Measurements from ENCODE around the gene LPCAT3. TPM values are rescaled to one million over a fixed set of nuclear protein-coding genes. Genes with fewer than 3 reads are reported as not detected.

The LPCAT3 gene
- polyA plus RNA-seq, 2 of the 4 experiments (the other 2 are of a cell fraction), result 42.8 to 53.4 TPM

- H3K4me1 ChIP-seq, result peaks cover 40% of the 10 kb centered on the region
- peak; percentile 95 to 97 for DNase-seq (ENCODE audit: low read depth in 1 of 2, low spot score in 1 of 2)
- TF ChIP-seq MAX (IDR thresholded peaks at IDR 0.05) (no peak), PBX3 (IDR thresholded peaks at IDR 0.05) (peak; percentile 86; the same call in 1 of the 2 replicates), RAD21 (conservative IDR thresholded peaks at IDR 0.05 in 1 of 2, IDR thresholded peaks at IDR 0.05 in 1 of 2) (no peak), FOXS1 (CRISPR knock-in tag; IDR thresholded peaks at IDR 0.05) (no peak), CEBPB (IDR thresholded peaks at IDR 0.05) (no peak), ATOH8 (CRISPR knock-in tag; IDR thresholded peaks at IDR 0.05; ENCODE audit: low read depth) (no peak), JUNB (IDR thresholded peaks at IDR 0.05) (no peak), RNF2 (IDR thresholded peaks at IDR 0.05; ENCODE audit: borderline replicate concordance, low read depth) (no peak), RFX5 (IDR thresholded peaks at IDR 0.05) (peak; percentile 71), SMC3 (IDR thresholded peaks at IDR 0.05) (no peak)
- TF ChIP-seq, protein P1, sequence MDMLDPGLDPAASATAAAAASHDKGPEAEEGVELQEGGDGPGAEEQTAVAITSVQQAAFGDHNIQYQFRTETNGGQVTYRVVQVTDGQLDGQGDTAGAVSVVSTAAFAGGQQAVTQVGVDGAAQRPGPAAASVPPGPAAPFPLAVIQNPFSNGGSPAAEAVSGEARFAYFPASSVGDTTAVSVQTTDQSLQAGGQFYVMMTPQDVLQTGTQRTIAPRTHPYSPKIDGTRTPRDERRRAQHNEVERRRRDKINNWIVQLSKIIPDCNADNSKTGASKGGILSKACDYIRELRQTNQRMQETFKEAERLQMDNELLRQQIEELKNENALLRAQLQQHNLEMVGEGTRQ (IDR thresholded peaks at IDR 0.05), result no peak
- TF ChIP-seq, protein P2, sequence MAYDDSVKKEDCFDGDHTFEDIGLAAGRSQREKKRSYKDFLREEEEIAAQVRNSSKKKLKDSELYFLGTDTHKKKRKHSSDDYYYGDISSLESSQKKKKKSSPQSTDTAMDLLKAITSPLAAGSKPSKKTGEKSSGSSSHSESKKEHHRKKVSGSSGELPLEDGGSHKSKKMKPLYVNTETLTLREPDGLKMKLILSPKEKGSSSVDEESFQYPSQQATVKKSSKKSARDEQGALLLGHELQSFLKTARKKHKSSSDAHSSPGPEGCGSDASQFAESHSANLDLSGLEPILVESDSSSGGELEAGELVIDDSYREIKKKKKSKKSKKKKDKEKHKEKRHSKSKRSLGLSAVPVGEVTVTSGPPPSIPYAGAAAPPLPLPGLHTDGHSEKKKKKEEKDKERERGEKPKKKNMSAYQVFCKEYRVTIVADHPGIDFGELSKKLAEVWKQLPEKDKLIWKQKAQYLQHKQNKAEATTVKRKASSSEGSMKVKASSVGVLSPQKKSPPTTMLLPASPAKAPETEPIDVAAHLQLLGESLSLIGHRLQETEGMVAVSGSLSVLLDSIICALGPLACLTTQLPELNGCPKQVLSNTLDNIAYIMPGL (CRISPR knock-in tag; IDR thresholded peaks at IDR 0.05; ENCODE audit: borderline replicate concordance), result no peak
- peak; percentile 18 for FAIRE-seq
- ATAC-seq, result peak; percentile 36 to 57
- no peaks in the 10 kb centered on the region for H3K9me3 ChIP-seq
- H3K4me3 ChIP-seq, result peak overlapping the region; percentile 59
- ChIA-PET CTCF (interaction anchor here (1.0 to 22.6 kb wide), 12 partner anchors 11 to 169 kb away, joined by 3 to 370 read pairs (median 32); partner anchors contain the start of genes ATN1, C1RL, CDCA3 and EMG1), POLR2A (interaction anchor here (0.7 to 6.1 kb wide), 26 partner anchors 9 to 1084 kb away, joined by 3 to 174 read pairs (median 7); partner anchors contain the start of genes C1RL, CDCA3, COPS7A and EMG1)
- H3K4me2 ChIP-seq, result peak overlapping the region; percentile 88
- peak overlapping the region; percentile 80 to 90 for H3K27ac ChIP-seq
- 2% methylated on average over 13 of the region's 13 CpGs for WGBS (ENCODE audit: missing lambda C conversion rate)
These were observed 74.9 kb downstream of the LPCAT3 start for GRCh38 chr12:6943389-6943721.

DNA sequence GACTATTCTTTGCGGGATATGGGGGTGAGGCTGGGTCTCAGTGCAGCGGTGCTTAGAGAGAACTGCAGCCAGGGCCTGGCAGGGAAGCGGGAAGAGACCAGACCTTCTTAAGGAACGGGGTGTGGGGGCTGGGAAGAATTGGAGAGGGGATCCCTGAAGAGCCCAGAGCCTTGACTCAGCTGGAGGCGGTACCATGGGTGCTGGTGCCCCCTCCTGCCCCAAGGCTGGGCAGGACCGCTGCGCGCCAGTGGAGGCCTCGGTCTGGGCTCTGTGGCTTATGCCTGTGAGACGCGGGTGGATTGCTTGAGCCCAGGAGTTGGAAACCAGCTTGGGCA is 76.0 kb downstream of the LPCAT3 start:
- CTCF ChIA-PET, result interaction anchor here (6.1 to 22.6 kb wide), 4 partner anchors 15 to 72 kb away, joined by 23 to 370 read pairs (median 217); partner anchors contain the start of genes ATN1, SPSB2 and TPI1
- no peak for TF ChIP-seq RCOR1 (IDR thresholded peaks at IDR 0.05; ENCODE audit: low read depth, low read length)
- no peak for TF ChIP-seq GATA3 (IDR thresholded peaks at IDR 0.05; ENCODE audit: borderline replicate concordance)
- TF ChIP-seq ZC3H11A (IDR thresholded peaks at IDR 0.05), result no peak
- TF ChIP-seq MAZ (IDR thresholded peaks at IDR 0.05; ENCODE audit: borderline replicate concordance, low read depth, low read length), result no peak
- no peak for TF ChIP-seq MYC (IDR thresholded peaks at IDR 0.05; ENCODE audit: borderline replicate concordance, low read length)
- no peak for TF ChIP-seq ELK1 (IDR thresholded peaks at IDR 0.05; ENCODE audit: low read depth, low read length)
- TF ChIP-seq SREBF2 (IDR thresholded peaks at IDR 0.05), result no peak
- ATAC-seq (no peak), FAIRE-seq (no peak), DNase-seq (ENCODE audit: low read depth in 1 of 2, low spot score in 1 of 2) (no peak)
- peak overlapping the region in 1 of 2 experiments; percentile 90; a peak in 2 of 6 replicates for H3K27ac ChIP-seq
- H3K4me3 ChIP-seq, result no peak overlapping the region
- H3K4me2 ChIP-seq, result no peak overlapping the region
- no peaks in the 10 kb centered on the region for H3K9me3 ChIP-seq
- 93% methylated on average over 9 of the region's 11 CpGs for WGBS (ENCODE audit: missing lambda C conversion rate)
- POLR2A ChIA-PET, result interaction anchor here (0.6 to 6.1 kb wide), 3 partner anchors 20 to 70 kb away, joined by 3 to 174 read pairs (median 30); partner anchors contain the start of gene SPSB2
- H3K4me1 ChIP-seq, result peaks cover 42% of the 10 kb centered on the region
